Embryonic facial prominence (tissue), 1 donor: ENCODE results near the gene PRAMEF1.
"Not testable (repeated sequence)": the region's sequence is repeated elsewhere in the genome, so short reads cannot be mapped to it uniquely, and the experiment has no call there.

ENCODE experiments used
- DNase-seq: peaks from one replicate; pipeline ENCODE4 v3.0.0-alpha.2; 2016; ENCODE audit errors: extremely low spot score

PRAMEF1 gene

DNA sequence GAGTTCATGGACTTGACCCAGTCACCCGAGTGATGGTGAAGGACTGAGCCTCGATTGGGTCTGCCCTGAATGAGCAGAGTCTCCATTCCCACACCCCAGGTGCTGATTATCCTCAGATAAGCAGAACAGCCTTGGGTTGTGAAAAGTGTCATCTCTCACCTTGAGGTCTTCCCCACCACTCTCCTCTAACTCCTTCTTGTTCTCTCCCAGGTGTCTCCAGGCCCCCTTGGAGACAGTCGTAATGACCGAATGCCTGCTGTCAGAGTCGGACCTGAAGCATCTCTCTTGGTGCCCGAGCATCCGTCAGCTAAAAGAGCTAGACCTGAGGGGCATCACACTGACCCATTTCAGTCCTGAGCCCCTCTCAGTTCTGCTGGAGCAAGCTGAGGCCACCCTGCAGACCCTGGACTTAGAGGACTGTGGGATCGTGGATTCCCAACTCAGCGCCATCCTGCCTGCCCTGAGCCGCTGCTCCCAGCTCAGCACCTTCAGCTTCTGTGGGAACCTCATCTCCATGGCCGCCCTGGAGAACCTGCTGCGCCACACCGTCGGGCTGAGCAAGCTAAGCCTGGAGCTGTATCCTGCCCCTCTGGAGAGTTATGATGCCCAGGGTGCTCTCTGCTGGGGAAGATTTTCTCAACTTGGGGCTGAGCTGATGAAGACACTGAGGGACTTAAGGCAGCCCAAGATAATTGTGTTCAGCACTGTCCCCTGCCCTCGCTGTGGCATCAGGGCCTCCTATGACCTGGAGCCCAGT is 14.2 kb upstream of the PRAMEF1 start:
- DNase-seq = no peak

DNA sequence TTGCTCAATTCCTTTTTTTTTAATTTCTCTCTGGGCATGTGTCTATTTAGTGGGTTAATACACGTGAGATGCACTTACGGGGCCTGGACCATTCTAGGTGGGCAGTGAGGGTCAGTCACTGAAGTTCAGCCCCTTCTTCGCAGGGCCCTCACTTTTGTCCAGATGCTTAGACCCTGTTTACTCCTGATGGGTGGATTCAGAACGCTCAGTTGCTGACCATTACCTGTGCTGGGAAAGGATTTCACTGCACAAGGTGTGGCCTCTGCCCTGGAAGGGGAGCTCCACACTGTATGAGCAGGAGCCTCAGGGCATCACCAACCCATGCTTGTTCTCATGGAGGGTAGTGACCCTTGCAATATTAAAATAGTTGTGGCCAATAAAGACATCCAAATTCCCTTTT is 13.1 kb upstream of the PRAMEF1 start:
- DNase-seq = no peak

DNA sequence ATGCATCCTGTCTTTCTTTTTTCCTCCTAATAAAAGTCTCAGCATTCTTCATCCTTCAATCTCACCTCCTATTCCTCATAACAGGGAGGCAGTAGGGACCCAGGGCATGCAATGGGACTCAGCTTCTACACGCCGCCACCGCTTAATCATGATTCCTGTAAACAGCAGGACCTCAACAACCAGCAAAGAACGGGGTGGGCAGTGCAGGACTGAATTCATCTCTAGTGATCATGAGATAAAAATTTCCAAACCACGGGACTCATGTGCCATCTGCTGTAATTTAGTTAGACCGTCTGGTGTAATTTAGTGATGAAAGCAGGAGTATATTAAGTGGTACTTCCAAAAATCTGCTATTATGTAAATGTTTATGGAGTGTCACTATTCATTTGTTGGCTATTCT is 12.3 kb upstream of the PRAMEF1 start:
- no peak for DNase-seq

DNA sequence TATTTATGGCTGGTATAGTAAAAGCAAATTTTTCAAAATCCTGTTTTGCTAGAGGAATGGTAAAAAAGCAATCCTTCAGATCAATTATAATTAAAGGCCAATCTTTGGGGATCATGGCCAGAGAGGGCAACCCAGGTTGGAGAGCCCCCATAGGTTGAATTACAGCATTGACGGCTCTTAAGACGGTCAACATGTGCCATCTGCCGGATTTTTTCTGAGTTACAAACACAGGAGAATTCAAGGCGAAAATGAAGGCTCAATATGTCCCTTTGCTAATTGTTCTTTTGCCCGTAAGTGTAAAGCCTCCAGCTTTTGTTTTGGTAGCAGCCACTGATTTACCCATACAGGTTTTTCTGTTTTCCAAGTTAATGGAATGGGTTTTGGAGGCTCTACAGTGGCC is 9.7 kb upstream of the PRAMEF1 start:
- not testable (repeated sequence) for DNase-seq

DNA sequence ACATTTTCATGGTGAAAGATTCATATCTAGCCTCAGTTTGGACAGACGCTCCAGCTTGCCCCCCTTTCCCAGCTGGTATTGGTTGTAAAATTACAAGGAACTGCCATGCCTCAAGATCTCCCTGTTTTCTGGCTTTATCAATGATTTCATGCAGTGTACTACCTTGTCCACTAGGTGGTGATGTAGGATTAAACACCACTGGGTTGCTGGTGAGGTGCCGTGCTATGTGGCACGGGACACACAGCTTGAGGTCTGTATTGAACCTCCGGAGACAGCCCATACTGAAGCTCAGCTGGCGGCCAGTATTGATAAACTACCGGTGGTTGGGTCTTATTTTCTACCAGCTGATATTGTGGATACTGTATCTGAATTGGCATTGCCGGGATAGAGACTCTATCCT is 7.4 kb upstream of the PRAMEF1 start:
- DNase-seq = not testable (repeated sequence)

DNA sequence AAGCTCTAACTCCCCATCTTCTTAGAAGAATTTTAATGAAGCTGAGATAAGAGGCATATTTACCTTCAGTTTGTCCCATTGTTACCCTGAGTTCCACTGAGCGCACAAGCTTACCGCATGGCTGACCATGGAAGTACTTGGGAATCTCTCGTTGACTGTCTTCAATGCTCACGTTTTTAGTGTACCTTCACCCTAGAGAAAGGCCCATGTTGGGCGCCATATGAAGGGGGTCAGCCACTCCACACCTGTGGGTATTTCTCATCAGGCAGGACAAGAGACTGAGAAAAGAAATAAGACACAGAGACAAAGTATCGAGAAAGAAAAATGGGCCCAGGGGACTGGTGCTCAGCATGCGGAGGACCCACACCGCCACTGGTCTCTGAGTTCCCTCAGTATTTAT is 6.5 kb upstream of the PRAMEF1 start:
- not testable (repeated sequence) for DNase-seq

DNA sequence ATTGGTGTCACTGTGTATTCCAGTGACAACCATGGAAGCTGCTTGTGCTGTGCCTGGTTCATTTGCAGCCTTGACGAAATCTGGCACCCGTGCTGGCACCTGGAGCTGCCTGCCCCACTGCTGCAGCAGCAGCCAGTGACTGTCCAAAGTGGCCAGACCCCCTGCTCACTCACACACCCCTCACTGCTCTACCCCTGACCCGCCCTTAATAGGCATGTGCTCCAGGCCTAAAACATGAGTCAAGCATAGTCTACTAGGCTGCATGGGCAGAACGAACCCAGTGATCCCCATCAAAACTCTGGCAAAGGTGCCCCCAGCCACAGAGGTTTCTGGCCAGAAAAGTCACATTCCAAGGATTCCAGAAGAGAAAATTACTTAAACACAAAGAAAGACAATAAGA is 7.7 kb downstream of the PRAMEF1 start:
- no peak for DNase-seq

DNA sequence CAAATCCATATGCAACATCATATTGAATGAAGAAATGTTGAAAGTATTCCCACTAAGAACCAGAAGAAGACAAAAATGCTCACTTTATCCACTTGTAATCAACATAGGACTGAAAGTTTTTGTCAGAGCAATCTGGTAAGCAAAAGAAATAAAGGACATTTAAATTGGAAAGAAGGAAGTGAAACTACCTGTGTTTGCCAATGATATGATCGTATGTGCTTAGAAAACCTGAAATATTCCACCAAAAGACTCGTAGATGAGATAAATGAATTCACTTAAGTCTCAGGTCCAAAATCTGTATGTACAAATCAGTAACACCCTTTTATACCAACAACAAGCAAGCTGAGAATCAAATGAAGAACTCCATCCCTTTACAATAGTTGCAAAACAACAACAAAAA is 8.5 kb downstream of the PRAMEF1 start:
- no peak for DNase-seq

DNA sequence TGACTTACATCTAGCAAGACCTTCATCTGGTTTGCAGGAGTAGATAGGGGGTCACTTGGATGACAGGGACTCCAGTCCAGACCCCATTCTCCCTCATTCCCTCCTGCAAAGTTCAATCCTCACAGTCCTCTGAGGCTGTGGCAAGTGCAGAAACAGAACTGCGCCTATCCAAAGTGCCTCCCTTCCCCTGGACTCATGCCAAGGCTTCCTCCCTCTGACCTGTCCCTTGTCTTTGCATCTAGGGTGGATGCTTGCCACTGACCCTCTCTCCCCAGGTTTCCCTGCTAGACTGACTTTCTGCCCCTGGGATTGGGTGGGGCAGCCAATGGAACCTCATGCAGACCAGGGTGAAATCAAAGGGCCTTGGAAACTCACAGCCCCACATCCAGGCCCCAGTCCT is 18.7 kb downstream of the PRAMEF1 start:
- no peak for DNase-seq

DNA sequence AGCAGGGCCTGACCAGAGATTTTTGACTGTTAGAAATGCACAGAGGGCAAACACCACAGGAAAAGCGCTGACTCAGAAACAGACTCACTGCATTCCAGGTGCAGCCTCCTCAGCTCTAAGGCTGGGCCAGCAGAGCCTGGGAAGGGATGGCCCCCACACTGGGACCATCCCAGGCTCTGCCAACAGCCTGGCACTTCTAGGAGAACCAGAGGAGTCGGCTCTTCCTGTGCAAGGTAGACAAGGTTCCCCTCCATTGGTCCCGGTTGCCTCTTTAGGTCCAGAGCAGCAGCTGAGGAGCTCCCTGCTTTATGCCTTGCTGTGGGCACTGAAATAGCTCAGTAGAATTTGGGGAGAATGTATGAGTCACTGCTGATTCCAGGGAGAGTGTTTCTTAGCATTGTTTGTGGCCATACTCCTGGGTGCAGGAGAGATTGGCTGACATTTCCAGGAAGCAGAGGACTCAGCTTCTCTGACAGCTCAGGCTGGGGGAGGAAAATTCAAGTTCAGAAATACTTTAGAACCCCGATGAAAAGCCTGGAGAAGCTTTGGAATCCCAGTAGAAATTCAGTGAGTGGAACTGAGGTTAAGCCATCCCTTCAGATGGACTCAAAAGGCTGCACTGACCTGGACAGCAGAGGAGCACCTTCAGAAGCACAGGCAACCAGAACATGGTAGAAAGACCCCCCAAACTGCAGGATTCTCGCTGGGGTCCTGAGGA is 19.7 kb downstream of the PRAMEF1 start:
- no peak for DNase-seq

DNA sequence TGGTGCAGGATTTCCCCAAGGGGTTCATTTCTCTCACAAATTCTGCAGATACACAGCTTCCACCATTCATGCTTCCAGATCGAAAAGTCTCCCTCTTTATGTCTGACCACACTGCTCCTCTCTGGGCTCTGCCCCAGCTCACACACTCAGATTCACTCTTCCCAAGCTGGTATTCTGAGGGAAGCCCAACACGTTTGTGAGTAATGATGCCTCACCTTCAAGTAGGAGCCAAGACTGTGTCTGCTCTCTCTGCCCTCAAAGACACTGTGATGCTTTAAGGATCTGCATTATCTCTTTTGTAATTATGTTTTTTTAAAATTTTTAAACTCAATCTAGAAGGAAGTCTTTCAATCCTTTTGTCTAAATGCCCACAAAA is 20.2 kb downstream of the PRAMEF1 start:
- no peak for DNase-seq

DNA sequence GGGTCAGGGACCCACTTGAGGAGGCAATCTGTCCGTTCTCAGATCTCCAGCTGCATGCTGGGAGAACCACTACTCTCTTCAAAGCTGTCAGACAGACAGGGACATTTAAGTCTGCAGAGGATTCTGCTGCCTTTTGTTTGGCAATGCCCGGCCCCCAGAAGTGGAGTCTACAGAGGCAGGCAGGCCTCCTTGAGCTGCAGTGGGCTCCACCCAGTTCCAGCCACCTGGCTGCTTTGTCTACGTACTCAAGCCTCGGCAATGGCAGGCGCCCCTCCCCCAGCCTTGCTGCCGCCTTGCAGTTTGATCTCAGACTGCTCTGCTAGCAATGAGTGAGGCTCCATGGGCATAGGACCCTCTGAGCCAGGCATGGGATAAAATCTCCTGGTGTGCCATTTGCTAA is 27.9 kb downstream of the PRAMEF1 start:
- DNase-seq = not testable (repeated sequence)

DNA sequence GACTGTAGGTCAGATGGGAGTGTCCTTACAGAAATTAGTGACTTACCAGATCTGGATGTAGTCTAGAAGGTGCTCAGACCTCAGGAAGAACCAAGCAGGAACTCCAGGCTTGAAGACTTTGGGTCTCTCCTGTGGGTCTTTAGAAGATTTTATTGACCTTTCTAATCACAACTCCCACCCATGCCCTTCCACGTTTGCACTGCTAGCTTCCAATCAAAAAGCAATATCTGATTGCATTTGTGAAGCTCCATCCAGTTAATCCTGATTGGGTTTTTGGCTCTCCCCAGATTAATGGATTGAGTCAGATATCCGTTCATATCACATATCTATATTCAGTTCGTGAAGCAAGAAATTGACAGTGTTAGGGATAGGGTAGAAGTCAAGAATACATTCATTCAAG is 40.1 kb downstream of the PRAMEF1 start, which contains the start of gene PRAMEF11:
TSS of gene PRAMEF11 (minus strand) at position 101 of the 400 bp plus-strand sequence. CDS start 2,621 bp downstream, outside the sequence.
- DNase-seq = not testable (repeated sequence)

DNA sequence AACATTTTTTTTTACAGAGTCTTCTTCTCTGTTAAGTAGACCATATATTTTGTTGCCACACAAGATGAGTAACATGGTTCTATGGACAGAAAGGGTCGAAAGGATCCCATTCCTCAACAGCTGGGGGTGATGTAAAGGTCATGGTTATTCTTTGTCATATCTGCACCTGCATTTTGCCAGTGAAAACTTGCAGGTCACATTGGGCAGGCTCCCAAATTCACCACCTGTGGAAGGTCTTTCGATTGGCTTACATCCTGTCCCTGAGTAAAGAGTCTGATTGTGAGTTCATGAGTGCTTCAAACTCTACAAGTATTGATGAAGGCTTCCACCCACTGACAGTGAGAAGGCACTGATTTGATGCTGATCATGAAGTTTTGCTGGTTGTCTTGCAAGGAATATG is 42.1 kb downstream of the PRAMEF1 start:
- DNase-seq = not testable (repeated sequence)
